GM19467 (cell line): ENCODE measurements around the gene CCKAR.

Experiments
- ATAC-seq: cut with Tn5 transposase; IDR thresholded peaks from one replicate; pipeline ENCODE4 v1.9.1; 2021; ENCODE audit warnings: mild to moderate bottlenecking, moderate library complexity; ENCODE audit not compliant: unreplicated experiment

Gene CCKAR

DNA sequence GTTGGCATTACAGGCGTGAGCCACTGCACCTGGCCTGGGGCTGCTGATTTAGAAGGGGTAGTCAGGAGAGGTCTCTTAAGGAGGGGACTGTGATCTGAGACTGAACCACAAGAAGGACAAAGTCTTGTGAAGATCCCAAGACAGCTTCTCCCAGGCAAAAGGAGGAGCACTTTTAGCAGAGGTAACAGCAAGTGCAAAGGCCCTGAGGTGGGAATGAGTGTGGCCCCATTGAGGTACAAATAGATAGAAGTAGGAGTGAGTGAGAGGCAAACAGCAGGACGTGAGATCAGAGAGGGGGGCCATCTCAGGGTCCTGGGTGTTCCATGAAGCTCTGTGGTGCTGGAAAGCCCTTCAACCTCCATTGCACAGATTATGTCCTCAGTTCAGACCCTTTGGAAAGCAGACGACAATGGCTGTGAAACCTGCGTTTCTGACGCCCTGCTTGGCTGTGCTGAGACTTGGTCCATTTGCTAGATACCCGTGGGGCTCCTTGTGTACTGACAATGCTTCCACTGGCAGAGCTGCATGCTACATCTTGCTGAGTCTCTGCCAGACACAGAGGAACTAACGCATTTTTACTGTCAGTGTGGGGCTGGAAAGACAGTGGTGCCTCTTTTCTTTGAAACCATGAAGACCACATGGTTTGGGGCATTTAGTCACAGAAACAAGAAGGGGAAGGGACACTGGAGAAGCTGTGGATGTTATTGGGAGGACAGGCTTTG, 1.3 kb upstream of the CCKAR start:
- no peak for ATAC-seq

- no peak for ATAC-seq
These were observed 638 bp upstream of the CCKAR start for GRCh38 chr4:26490960-26491284.

DNA sequence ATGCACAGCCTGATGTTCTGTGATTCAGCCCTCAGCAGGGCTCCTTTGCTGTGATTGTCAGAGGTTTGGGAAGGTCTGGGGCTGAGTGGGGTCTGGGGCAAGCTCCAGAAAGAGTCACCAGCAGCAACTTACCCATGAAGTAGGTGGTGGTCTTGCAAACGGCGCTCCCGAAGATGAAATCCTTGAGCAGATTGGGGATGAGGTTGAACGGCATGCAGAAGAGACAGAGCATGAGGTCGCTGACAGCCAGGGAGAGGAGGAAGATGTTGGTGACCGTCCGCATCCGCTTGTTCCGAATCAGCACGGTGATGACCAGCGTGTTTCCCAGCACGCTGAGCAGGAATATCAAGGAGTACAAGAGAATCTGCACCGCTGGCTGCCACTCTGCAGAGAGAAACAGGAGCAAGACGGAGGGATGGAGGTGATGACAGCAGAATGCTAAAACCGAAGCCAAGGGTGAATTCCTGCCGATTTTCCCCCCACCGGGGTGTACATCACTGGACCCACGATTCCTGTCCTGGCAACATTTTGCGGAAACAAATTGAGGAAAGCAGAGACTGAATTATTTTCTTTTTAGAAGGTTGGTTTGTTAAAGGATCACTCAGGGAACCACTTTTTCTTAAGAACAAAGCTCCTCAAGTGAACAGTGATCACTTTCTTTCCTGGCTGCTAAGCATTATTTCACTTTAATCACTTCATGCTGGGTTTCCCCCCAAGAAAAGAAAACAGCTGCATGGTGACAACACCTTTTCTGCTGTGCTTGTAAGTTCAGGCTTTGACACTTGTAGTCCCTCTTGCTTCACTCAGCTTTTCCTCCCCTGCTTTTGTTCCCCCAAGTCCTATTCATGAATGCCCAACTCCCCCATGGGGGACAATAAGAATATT, 941 bp downstream of the CCKAR start:
- ATAC-seq, result no peak

- ATAC-seq, result no peak
These were observed 4.6 kb downstream of the CCKAR start for GRCh38 chr4:26485684-26486083.

- ATAC-seq, result no peak
These were observed 5.8 kb downstream of the CCKAR start for GRCh38 chr4:26484516-26484915.

DNA sequence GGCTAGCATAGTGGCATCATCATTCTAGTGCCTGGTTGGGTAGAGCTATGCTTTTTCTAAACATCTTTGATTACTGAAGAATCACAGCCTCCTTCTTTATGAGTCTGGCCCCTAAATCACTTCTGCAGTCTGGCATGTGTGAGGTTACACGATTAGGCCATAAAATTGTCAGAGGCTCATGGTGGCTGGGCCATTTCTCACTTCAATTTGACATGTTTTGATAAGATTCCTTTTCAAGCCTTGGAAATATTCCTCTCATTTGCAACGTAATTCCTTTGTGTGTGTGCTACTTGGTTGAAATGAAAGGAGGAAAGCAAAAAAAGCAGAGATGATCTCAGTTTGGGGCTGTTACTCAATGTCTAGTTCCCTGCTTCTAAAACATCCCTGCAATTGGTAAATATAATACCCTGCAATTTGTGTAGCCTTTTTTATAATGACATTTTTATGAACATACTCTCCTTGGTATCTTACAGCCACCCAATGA, 6.2 kb downstream of the CCKAR start:
- ATAC-seq, result no peak

DNA sequence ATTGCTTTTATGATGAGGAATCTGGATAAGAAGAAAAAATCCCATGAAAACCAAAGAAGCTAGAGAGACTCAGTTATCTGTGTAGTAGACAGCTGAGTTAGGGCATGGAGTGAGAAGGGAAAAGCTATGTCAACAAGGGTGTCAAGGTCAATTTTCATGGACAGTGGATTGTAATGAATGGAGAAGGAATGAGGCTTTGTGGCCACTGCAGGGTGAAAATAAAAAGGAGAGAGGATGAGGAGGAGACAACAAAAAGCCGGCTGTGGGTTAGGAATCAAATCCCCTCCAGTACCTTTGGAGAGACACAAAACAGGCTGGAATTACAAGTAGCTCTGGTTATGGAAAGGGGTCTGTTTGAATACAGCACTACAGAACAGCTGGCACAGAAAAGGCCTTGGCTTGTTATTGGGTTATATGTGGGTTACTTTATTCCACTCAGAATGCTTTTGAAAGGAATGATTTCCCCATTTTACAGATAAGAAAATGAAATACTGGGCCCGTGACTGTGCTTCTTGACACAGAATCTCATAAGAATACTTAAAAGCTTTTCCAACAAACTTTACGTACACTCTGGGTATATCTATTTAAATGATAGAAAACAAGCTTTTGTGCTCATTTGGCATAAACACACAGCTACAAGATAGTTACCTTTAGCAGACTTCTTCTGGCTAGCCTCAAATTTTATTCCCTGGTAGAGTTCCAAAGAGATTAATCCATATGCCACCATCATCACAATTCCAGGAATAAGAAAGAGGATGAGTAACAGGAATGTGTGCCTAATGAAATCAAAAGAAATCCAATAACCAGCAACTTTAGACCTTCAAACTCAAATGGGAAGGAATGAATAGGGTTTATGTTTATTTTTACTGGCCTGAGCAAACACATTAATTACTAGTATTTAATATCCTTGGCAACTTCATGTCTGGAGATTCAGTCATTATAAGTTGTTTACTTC, 7.5 kb downstream of the CCKAR start:
- ATAC-seq, result no peak

GRCh38 chr4:26478330-26478729, 12.0 kb downstream of the CCKAR start:
- ATAC-seq, result no peak

DNA sequence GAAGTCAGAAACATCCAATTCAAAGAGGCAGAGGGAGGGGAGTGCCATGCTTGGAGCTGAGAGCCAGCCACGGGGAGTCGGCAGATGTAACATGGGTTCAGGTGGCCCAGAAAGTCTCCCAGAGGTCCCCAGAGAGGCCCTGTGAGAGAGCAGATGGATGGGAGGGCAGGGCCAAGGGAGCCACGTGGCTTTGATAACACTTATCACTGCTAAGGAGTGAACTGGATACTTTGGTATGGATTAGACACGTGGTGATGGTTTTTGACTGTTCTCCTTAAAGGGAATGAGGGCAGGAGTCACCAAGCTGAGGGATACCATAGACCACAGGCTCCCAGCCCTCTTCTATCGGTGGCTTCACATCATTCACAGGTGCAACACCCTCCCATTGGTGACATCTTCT, 13.7 kb downstream of the CCKAR start:
- no peak for ATAC-seq

- no peak for ATAC-seq
These were observed 14.6 kb downstream of the CCKAR start for GRCh38 chr4:26475716-26476115.

DNA sequence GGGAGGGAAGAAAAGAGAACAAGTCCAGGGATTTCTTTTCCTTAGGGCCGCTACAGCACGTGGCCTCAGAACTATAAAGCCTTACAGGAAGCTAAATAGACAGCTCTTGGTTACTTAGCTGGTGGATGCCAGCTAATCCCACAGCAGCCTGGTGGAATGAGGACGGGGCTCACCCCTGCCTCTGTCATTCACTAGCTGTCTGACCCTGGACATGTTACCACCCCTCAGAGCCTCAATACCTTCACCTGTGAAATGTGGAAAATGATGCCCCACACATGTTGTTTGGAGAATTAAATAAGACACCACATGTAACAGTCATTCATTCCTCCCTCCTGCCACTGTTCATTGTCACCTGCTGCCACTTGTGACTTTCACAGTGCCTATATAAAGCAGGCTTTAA, 15.7 kb downstream of the CCKAR start:
- ATAC-seq, result no peak

DNA sequence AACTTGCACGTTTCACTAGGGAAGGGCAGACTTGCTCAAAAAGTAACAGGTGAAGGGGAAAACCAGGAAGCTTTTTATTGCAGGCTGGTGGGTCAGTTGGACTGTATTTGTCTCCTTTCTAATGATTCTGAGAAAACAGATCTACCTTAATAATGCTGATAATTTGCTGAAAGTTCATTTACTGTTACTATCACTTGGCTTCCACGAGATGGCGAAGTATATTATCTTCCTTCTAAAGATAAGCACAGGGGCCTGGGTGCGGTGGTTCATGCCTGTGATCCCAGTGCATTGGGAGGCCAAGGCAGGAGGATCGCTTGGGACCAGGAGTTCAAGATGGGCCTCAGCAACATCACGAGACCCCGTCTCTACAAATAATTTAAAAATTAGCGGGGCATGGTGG, 16.4 kb downstream of the CCKAR start:
- ATAC-seq, result no peak

- no peak for ATAC-seq
These were observed 18.4 kb downstream of the CCKAR start for GRCh38 chr4:26471890-26472289.

DNA sequence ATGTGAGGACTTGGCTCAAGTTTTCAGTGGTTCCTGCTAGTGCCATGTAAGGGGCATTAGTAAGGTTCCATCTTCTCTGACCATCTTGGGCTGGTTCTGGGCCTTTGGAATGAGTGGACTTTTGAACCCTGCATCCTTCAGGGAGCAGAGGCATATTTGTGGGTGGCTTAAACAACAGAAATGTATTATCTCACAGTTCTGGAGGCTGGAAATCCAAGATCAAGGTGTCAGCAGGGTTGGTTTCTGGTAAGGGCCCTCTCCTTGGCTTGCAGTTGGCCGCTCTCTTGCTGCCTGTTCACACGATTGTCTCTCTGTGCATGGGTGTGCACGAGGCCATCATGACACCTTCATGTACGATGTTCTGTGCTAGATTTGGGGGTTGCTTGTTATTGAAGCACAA, 21.3 kb downstream of the CCKAR start:
- ATAC-seq, result no peak

- ATAC-seq, result no peak
These were observed 21.9 kb downstream of the CCKAR start for GRCh38 chr4:26468283-26468949.

GRCh38 chr4:26467724-26468123, 22.6 kb downstream of the CCKAR start:
- ATAC-seq, result no peak

GRCh38 chr4:26466578-26467270, 23.6 kb downstream of the CCKAR start:
- no peak for ATAC-seq

- ATAC-seq, result no peak
These were observed 25.7 kb downstream of the CCKAR start for GRCh38 chr4:26464420-26465095.

- no peak for ATAC-seq
These were observed 26.9 kb downstream of the CCKAR start for GRCh38 chr4:26463386-26463785.
